ENCODE measurements around the gene RAB1A. TPM values are rescaled to one million over a fixed set of nuclear protein-coding genes. Genes with fewer than 3 reads are reported as not detected.
A peak's percentile ranks its signal among the peaks of the same experiment; 100 is the strongest.

The RAB1A gene
- total and polyA plus RNA-seq, 10 of the 15 experiments (the other 5 are each of a cell fraction or from before 2014, with no cell fraction given) = 48.9 to 171 (median 83.4) TPM

DNA sequence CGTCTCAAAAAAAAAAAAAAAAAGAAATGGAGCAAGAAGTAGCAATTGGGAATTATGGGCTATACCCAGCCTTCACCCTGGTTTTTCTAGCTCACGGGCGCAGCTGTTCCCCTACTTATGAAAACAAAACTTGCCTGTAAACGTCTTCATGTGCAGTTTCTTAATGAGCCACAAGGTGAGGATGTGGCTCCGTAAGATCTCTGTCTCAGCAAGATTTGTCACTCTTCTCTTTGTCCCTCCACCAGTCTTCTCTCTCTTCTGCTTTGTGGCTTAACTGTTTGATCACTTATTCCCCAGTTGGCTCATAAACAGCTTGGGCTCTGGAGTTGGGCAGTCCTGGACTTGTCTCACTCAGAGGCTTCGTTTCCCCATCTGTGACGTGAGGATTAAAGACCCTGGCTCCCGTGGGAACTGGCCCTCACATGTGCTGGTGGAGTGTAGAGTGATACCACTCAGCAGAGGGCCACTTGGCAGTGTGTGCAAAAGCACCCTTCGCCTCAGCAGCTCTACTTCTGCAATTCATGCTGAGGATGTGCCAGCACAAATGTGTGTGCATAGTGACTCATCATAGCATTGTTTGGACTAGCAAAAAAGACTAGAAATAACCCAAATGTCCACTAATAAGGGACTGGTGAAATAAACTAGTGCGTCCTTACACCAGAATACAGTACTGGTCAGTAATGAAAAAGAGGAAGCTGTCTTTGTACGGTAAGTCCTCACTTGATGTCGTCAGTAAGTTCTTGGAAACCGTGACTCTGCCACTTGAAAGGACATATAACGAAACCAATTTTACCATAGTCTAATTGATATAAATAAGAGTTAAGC lies 65.0 kb downstream of the RAB1A start (continued):
- TF ChIP-seq LARP7 (IDR thresholded peaks at IDR 0.05) = peak; percentile 67; the same call in 1 of the 2 replicates
- TF ChIP-seq RCOR1 (conservative IDR thresholded peaks at IDR 0.05; ENCODE audit: low read depth, low read length) = no peak
- no peak for TF ChIP-seq RFX5 (IDR thresholded peaks at IDR 0.05; ENCODE audit: low read depth, low read length)
- TF ChIP-seq CBX3 (IDR thresholded peaks at IDR 0.05; ENCODE audit: borderline replicate concordance, low read depth) = no peak
- TF ChIP-seq, protein P1, sequence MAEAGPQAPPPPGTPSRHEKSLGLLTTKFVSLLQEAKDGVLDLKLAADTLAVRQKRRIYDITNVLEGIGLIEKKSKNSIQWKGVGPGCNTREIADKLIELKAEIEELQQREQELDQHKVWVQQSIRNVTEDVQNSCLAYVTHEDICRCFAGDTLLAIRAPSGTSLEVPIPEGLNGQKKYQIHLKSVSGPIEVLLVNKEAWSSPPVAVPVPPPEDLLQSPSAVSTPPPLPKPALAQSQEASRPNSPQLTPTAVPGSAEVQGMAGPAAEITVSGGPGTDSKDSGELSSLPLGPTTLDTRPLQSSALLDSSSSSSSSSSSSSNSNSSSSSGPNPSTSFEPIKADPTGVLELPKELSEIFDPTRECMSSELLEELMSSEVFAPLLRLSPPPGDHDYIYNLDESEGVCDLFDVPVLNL (IDR thresholded peaks at IDR 0.05; ENCODE audit: low read depth, low read length) = no peak
- TF ChIP-seq RBBP5 (conservative IDR thresholded peaks at IDR 0.05) = no peak
- TF ChIP-seq RB1 (IDR thresholded peaks at IDR 0.05; ENCODE audit: borderline replicate concordance) = no peak; the same call in 1 of the 2 replicates
- TF ChIP-seq NFYA (IDR thresholded peaks at IDR 0.05; ENCODE audit: borderline replicate concordance, low read depth, low read length) = no peak
- TF ChIP-seq, protein P2, sequence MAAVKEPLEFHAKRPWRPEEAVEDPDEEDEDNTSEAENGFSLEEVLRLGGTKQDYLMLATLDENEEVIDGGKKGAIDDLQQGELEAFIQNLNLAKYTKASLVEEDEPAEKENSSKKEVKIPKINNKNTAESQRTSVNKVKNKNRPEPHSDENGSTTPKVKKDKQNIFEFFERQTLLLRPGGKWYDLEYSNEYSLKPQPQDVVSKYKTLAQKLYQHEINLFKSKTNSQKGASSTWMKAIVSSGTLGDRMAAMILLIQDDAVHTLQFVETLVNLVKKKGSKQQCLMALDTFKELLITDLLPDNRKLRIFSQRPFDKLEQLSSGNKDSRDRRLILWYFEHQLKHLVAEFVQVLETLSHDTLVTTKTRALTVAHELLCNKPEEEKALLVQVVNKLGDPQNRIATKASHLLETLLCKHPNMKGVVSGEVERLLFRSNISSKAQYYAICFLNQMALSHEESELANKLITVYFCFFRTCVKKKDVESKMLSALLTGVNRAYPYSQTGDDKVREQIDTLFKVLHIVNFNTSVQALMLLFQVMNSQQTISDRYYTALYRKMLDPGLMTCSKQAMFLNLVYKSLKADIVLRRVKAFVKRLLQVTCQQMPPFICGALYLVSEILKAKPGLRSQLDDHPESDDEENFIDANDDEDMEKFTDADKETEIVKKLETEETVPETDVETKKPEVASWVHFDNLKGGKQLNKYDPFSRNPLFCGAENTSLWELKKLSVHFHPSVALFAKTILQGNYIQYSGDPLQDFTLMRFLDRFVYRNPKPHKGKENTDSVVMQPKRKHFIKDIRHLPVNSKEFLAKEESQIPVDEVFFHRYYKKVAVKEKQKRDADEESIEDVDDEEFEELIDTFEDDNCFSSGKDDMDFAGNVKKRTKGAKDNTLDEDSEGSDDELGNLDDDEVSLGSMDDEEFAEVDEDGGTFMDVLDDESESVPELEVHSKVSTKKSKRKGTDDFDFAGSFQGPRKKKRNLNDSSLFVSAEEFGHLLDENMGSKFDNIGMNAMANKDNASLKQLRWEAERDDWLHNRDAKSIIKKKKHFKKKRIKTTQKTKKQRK (IDR thresholded peaks at IDR 0.05; ENCODE audit: low read depth, low read length) = no peak
- TF ChIP-seq WRNIP1 (IDR thresholded peaks at IDR 0.05; ENCODE audit: borderline replicate concordance, low read depth, low read length) = no peak
- no peak for TF ChIP-seq SUPT20H (IDR thresholded peaks at IDR 0.05; ENCODE audit: borderline replicate concordance, control insufficient read depth, low read depth, low read length)
- peak; percentile 18; the same call in 1 of the 2 replicates for TF ChIP-seq FOXM1 (IDR thresholded peaks at IDR 0.05; ENCODE audit: low read depth, low read length)
- no peak for TF ChIP-seq POLR2AphosphoS2 (IDR thresholded peaks at IDR 0.05; ENCODE audit: low read depth, low read length)
- peak; percentile 76 to 80 for TF ChIP-seq IKZF2 (IDR thresholded peaks at IDR 0.05)
- TF ChIP-seq NFIC (IDR thresholded peaks at IDR 0.05; ENCODE audit: low read depth, low read length) = no peak
- no peak for TF ChIP-seq EZH2 (IDR thresholded peaks at IDR 0.05; ENCODE audit: borderline replicate concordance, control insufficient read depth, low read depth, low read length)
- TF ChIP-seq, protein P3, sequence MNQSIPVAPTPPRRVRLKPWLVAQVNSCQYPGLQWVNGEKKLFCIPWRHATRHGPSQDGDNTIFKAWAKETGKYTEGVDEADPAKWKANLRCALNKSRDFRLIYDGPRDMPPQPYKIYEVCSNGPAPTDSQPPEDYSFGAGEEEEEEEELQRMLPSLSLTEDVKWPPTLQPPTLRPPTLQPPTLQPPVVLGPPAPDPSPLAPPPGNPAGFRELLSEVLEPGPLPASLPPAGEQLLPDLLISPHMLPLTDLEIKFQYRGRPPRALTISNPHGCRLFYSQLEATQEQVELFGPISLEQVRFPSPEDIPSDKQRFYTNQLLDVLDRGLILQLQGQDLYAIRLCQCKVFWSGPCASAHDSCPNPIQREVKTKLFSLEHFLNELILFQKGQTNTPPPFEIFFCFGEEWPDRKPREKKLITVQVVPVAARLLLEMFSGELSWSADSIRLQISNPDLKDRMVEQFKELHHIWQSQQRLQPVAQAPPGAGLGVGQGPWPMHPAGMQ (IDR thresholded peaks at IDR 0.05; ENCODE audit: borderline replicate concordance) = no peak
- TF ChIP-seq RAD51 (IDR thresholded peaks at IDR 0.05) = no peak
- TF ChIP-seq CREM (IDR thresholded peaks at IDR 0.05; ENCODE audit: low read depth) = no peak; the same call in 1 of the 2 replicates
- TF ChIP-seq, protein P4, sequence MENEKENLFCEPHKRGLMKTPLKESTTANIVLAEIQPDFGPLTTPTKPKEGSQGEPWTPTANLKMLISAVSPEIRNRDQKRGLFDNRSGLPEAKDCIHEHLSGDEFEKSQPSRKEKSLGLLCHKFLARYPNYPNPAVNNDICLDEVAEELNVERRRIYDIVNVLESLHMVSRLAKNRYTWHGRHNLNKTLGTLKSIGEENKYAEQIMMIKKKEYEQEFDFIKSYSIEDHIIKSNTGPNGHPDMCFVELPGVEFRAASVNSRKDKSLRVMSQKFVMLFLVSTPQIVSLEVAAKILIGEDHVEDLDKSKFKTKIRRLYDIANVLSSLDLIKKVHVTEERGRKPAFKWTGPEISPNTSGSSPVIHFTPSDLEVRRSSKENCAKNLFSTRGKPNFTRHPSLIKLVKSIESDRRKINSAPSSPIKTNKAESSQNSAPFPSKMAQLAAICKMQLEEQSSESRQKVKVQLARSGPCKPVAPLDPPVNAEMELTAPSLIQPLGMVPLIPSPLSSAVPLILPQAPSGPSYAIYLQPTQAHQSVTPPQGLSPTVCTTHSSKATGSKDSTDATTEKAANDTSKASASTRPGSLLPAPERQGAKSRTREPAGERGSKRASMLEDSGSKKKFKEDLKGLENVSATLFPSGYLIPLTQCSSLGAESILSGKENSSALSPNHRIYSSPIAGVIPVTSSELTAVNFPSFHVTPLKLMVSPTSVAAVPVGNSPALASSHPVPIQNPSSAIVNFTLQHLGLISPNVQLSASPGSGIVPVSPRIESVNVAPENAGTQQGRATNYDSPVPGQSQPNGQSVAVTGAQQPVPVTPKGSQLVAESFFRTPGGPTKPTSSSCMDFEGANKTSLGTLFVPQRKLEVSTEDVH (IDR thresholded peaks at IDR 0.05; ENCODE audit: low read depth, partially characterized antibody) = no peak
- no peak for TF ChIP-seq SIX5 (IDR thresholded peaks at IDR 0.05; ENCODE audit: low read depth, low read length, severe bottlenecking)
- no peak for TF ChIP-seq KAT2A (conservative IDR thresholded peaks at IDR 0.05; ENCODE audit: control insufficient read depth, low read depth, low read length)

All from GM12878 (cell line).